Endothelial cell of umbilical vein (primary cell): ENCODE data around the gene MSANTD7. TPM values are rescaled to one million over a fixed set of nuclear protein-coding genes. Genes with fewer than 3 reads are reported as not detected.

Experiments used
- BruUV-seq: library from RNA; stranded (reverse); fragments of 400-500 nt; replicated peaks from 2 replicates; lab custom pipeline; 2021; lab: Mats Ljungman, UMichigan
- CTCF ChIA-PET: fragments of 300-600, 350-600 bp; sonication (Branson Sonifier 250); formaldehyde crosslinking; loops from one replicate; lab custom pipeline; 2021; ENCODE audit warnings: antibody characterized with exemption, inconsistent platforms; lab: Charles Lee
- POLR2A ChIA-PET: fragments of 300-600, 350-600 bp; sonication (Branson Sonifier 250); formaldehyde crosslinking; loops from one replicate; lab custom pipeline; 2021; ENCODE audit warnings: antibody characterized with exemption, inconsistent platforms; lab: Charles Lee
- DNase-seq: peaks from one replicate; pipeline ENCODE4 v3.0.0-alpha.2; 2011; ENCODE audit warnings: low read depth, low spot score
- FAIRE-seq: peaks from 2 replicates; lab custom pipeline; 2011; peaks lifted over from hg19 to GRCh38; lab: Jason Lieb, UNC
- H2AFZ ChIP-seq: 2 replicates; pipeline ENCODE4 v1.6.0; 2012; ENCODE audit warnings: low read depth, low read length, control low read depth, inconsistent platforms
- H3K27ac ChIP-seq: 2 replicates; pipeline ENCODE4 v1.5.1; 2011; ENCODE audit warnings: low read depth, mild to moderate bottlenecking, control low read depth, low read length, moderate library complexity; ENCODE audit not compliant: insufficient read depth
- H3K27me3 ChIP-seq, 2 experiments: 2 replicates each; pipeline versions ENCODE4 v1.6.0 to v1.6.1; 2011; ENCODE audit warnings: low read length in 2 of 2, mixed read lengths in 1 of 2; ENCODE audit not compliant: control insufficient read depth in 2 of 2, insufficient read depth in 2 of 2
- H3K36me3 ChIP-seq, 2 experiments: 2 replicates in 1 of 2; 3 replicates in 1 of 2; pipeline ENCODE4 v1.5.1; 2011; ENCODE audit warnings: low read length in 2 of 2, mild to moderate bottlenecking in 1 of 2, moderate library complexity in 1 of 2; ENCODE audit not compliant: control insufficient read depth in 2 of 2, insufficient read depth in 2 of 2; ENCODE audit errors: extremely low read depth in 1 of 2
- H3K4me1 ChIP-seq: 3 replicates; pipeline ENCODE4 v1.5.1; 2011; ENCODE audit warnings: mild to moderate bottlenecking, low read length; ENCODE audit not compliant: control insufficient read depth, insufficient read depth; ENCODE audit errors: extremely low read depth
- H3K4me2 ChIP-seq: 2 replicates; pipeline ENCODE4 v1.6.1; 2011; ENCODE audit warnings: low read length, control low read depth, mixed read lengths; ENCODE audit not compliant: insufficient read depth
- H3K4me3 ChIP-seq, 3 experiments: fragments of 200-600 bp in 1 of 3; sonication (generic), shearing (Covaris generic) in 1 of 3; replicated peaks in 1 of 3; 2 replicates each; pipeline ENCODE4 v1.5.1; 2011 to 2016; ENCODE audit warnings: control low read depth in 3 of 3, low read length in 3 of 3, mild to moderate bottlenecking in 2 of 3, inconsistent platforms in 1 of 3, low read depth in 1 of 3, moderate library complexity in 1 of 3; ENCODE audit not compliant: insufficient read depth in 1 of 3
- H3K79me2 ChIP-seq: 2 replicates; pipeline ENCODE4 v1.6.0; 2012; ENCODE audit warnings: low read length, inconsistent platforms; ENCODE audit not compliant: control insufficient read depth, insufficient read depth
- H3K9ac ChIP-seq: replicated peaks from 2 replicates; pipeline ENCODE3; 2011; ENCODE audit warnings: low read length, control low read depth; ENCODE audit not compliant: insufficient read depth; ENCODE audit errors: extremely low read depth
- H3K9me1 ChIP-seq: replicated peaks from 3 replicates; pipeline ENCODE4 v1.6.0; 2011; ENCODE audit warnings: mild to moderate bottlenecking, low read length; ENCODE audit not compliant: control insufficient read depth, insufficient read depth; ENCODE audit errors: extremely low read depth
- H3K9me3 ChIP-seq: replicated peaks from 2 replicates; pipeline ENCODE4 v1.5.1; 2012; ENCODE audit warnings: low read length, inconsistent platforms; ENCODE audit not compliant: control insufficient read depth, insufficient read depth
- H4K20me1 ChIP-seq: replicated peaks from 2 replicates; pipeline ENCODE3; 2011; ENCODE audit warnings: mild to moderate bottlenecking, low read length; ENCODE audit not compliant: control insufficient read depth, insufficient read depth; ENCODE audit errors: extremely low read depth
- CTCF ChIP-seq, 2 donors: IDR thresholded peaks; 1 replicate in 1 of 2; 2 replicates in 1 of 2; pipeline ENCODE4 v1.5.1; 2011; ENCODE audit warnings: low read length in 2 of 2, mild to moderate bottlenecking in 2 of 2, moderate library complexity in 2 of 2, control low read depth in 1 of 2, inconsistent platforms in 1 of 2, low read depth in 1 of 2; ENCODE audit not compliant: insufficient read depth in 1 of 2; ENCODE audit errors: extremely low read depth in 1 of 2
- EZH2 ChIP-seq: IDR thresholded peaks from 2 replicates; pipeline ENCODE4 v1.6.1; 2012; ENCODE audit warnings: borderline replicate concordance, low read depth, mild to moderate bottlenecking, moderate library complexity, low read length, inconsistent platforms; ENCODE audit not compliant: severe bottlenecking
- FOS ChIP-seq: IDR thresholded peaks from 2 replicates; pipeline ENCODE4 v1.6.1; 2011; ENCODE audit warnings: mild to moderate bottlenecking, low read length, moderate library complexity, borderline replicate concordance; ENCODE audit not compliant: insufficient read depth
- GATA2 ChIP-seq: IDR thresholded peaks from 2 replicates; pipeline ENCODE4 v1.7.0; 2011; ENCODE audit warnings: low read depth, mild to moderate bottlenecking, moderate library complexity, mixed read lengths, low read length; ENCODE audit not compliant: insufficient read length, insufficient read depth
- JUN ChIP-seq: IDR thresholded peaks from 2 replicates; pipeline ENCODE4 v1.6.1; 2011; ENCODE audit warnings: borderline replicate concordance, low read depth; ENCODE audit not compliant: insufficient read length, insufficient read depth
- MAX ChIP-seq: IDR thresholded peaks from 2 replicates; pipeline ENCODE4 v1.6.1; 2011; ENCODE audit not compliant: insufficient read depth, insufficient read length
- MYC ChIP-seq: IDR thresholded peaks from one replicate; pipeline ENCODE4 v1.6.1; 2011; ENCODE audit warnings: mild to moderate bottlenecking, low read depth, low read length
- POLR2A ChIP-seq: IDR thresholded peaks from 2 replicates; pipeline ENCODE4 v1.6.1; 2012; ENCODE audit warnings: low read depth, mild to moderate bottlenecking, control low read depth, low read length
- POLR2AphosphoS5 ChIP-seq: IDR thresholded peaks from 2 replicates; pipeline ENCODE4 v1.6.1; 2012; ENCODE audit warnings: low read depth, mild to moderate bottlenecking, control low read depth, low read length, moderate library complexity; ENCODE audit not compliant: insufficient read depth
- dilution Hi-C: fragments of 300-500 bp; cut with MboI; formaldehyde crosslinking; loops from one replicate; pipeline ENCODE4 v1.15.0; 2019; ENCODE audit warnings: low sequenced_read_pairs; ENCODE audit not compliant: extremely low pct_ligation_motif_present
- intact Hi-C: fragments of 100-400 bp; cut with micrococcal nuclease; formaldehyde crosslinking; loops from one replicate; pipeline ENCODE4 v1.10.0; 2022
- polyA plus RNA-seq, 4 experiments: library from polyadenylated mRNA; depleted of rRNA in 3 of 4; stranded (reverse) in 3 of 4; unstranded in 1 of 4; fragments of >200 nt; gene quantifications; 2 replicates each; pipeline versions ENCODE4 v1.2.1 to v1.2.3, GENCODE V29; 2011 to 2012; ENCODE audit warnings: missing spikeins in 1 of 4
- total RNA-seq: library from RNA; stranded (reverse); gene quantifications from 2 replicates; pipeline ENCODE4 v1.2.3, GENCODE V29; 2021

MSANTD7 gene
- total and polyA plus RNA-seq, 2 donors (not counting 3 experiments of a cell fraction or from before 2014, with no cell fraction given), result 4.8 to 13.1 TPM

GRCh38 chr10:14833106-14833505 is 5.0 kb upstream of the MSANTD7 start:
- no TSS peak for BruUV-seq
- H3K9me3 ChIP-seq, result no peaks in the 10 kb centered on the region
- intact Hi-C loops, result no loop called here
- no peak overlapping the region for H3K4me3 ChIP-seq
- DNase-seq (no peak), FAIRE-seq (no peak)
- H3K27me3 ChIP-seq, result no peaks in the 10 kb centered on the region
- no peaks in the 10 kb centered on the region for H4K20me1 ChIP-seq
- TF ChIP-seq POLR2A, result no peak
- TF ChIP-seq POLR2AphosphoS5, result no peak
- no peak for TF ChIP-seq CTCF (IDR thresholded peaks at IDR 0.05; ENCODE audit: extremely low read depth in 1 of 2, insufficient read depth in 1 of 2, low read depth in 1 of 2, low read length in 2 of 2)
- no peak for TF ChIP-seq FOS
- TF ChIP-seq MYC, result no peak
- no peak for TF ChIP-seq GATA2
- no peak for TF ChIP-seq MAX
- TF ChIP-seq EZH2, result no peak
- TF ChIP-seq JUN, result no peak
- no peak overlapping the region for H3K27ac ChIP-seq
- ChIA-PET POLR2A (no interaction called here), CTCF (interaction anchor here (0.6 kb wide), 1 partner anchor 10 kb away, joined by 3 read pairs; no protein-coding TSS in a partner anchor)
- H3K4me1 ChIP-seq, result peaks cover 7% of the 10 kb centered on the region
- H3K36me3 ChIP-seq, result no peaks in the 10 kb centered on the region
- no peaks in the 10 kb centered on the region for H3K9me1 ChIP-seq
- dilution Hi-C loops, result no loop called here
- no peak overlapping the region for H3K4me2 ChIP-seq
- H3K9ac ChIP-seq, result no peak overlapping the region
- no peak overlapping the region for H2AFZ ChIP-seq
- no peaks in the 10 kb centered on the region for H3K79me2 ChIP-seq
